ENCODE data around the gene JMY.

GRCh38 chr5:79243224-79243623, 7.3 kb downstream of the JMY start:
- TF ChIP-seq POLR2AphosphoS5 (IDR thresholded peaks at IDR 0.05) (no peak), CTCF (IDR thresholded peaks at IDR 0.05) (no peak)
